ENCODE measurements around the gene BMI1.

GRCh38 chr10:22321156-22321923 is 441 bp downstream of the BMI1 start:
- TF ChIP-seq CTCF (IDR thresholded peaks at IDR 0.05) (no peak), ZFX (IDR thresholded peaks at IDR 0.05; ENCODE audit: borderline replicate concordance) (no peak)
